AG04449 (cell line): ENCODE measurements around the gene HOXC9.

Experiments
- CTCF ChIA-PET: fragments of 350-600 bp; formaldehyde crosslinking; extraction: SDS; loops from one replicate; lab custom pipeline; 2021; ENCODE audit warnings: antibody characterized with exemption; lab: Yijun Ruan, JAX
- POLR2A ChIA-PET: fragments of 400-600, 350-600 bp; formaldehyde crosslinking; extraction: SDS; loops from one replicate; lab custom pipeline; 2020; ENCODE audit warnings: antibody characterized with exemption, inconsistent platforms; lab: Yijun Ruan, JAX
- DNase-seq: peaks from one replicate; pipeline ENCODE4 v3.0.0-alpha.2; 2010; ENCODE audit warnings: low read depth, low spot score
- H3K4me3 ChIP-seq: 2 replicates; pipeline ENCODE4 v1.5.1; 2011; ENCODE audit warnings: low read depth, mild to moderate bottlenecking, control low read depth, low read length
- CTCF ChIP-seq: IDR thresholded peaks from one replicate; pipeline ENCODE4 v1.5.1; 2011; ENCODE audit warnings: mild to moderate bottlenecking, moderate library complexity, low read length, control low read depth, inconsistent platforms; ENCODE audit not compliant: insufficient read depth; ENCODE audit errors: missing control alignments

HOXC9 gene

GRCh38 chr12:53988541-53989226 lies 11.3 kb upstream of the HOXC9 start:
- H3K4me3 ChIP-seq = peak overlapping the region; percentile 96
- DNase-seq = no peak
- CTCF ChIA-PET = interaction anchor here (0.9 to 5.8 kb wide), 21 partner anchors 13 to 391 kb away, joined by 3 to 401 read pairs (median 6); partner anchors contain the start of genes HOXC5, HOXC8, HOXC9 and SMUG1
- TF ChIP-seq CTCF = no peak
- POLR2A ChIA-PET = interaction anchor here (0.5 to 2.9 kb wide), 6 partner anchors 8 to 29 kb away, joined by 3 to 12 read pairs (median 4); partner anchors contain the start of gene HOXC9

GRCh38 chr12:53989227-53990113 lies 10.5 kb upstream of the HOXC9 start:
- ChIA-PET CTCF (interaction anchor here (1.1 to 5.8 kb wide), 18 partner anchors 10 to 244 kb away, joined by 3 to 401 read pairs (median 30); partner anchors contain the start of genes HOXC8, HOXC9 and SMUG1), POLR2A (no interaction called here)
- no peak for DNase-seq
- peak; percentile 46 for TF ChIP-seq CTCF
- peak overlapping the region; percentile 96 for H3K4me3 ChIP-seq

- H3K4me3 ChIP-seq = peak overlapping the region; percentile 96
- ChIA-PET CTCF (interaction anchor here (0.6 to 6.4 kb wide), 23 partner anchors 9 to 389 kb away, joined by 3 to 88 read pairs (median 7); partner anchors contain the start of genes HOXC5, HOXC8 and HOXC9), POLR2A (interaction anchor here (0.5 to 3.8 kb wide), 10 partner anchors 10 to 211 kb away, joined by 3 to 22 read pairs (median 6); partner anchors contain the start of genes HOXC6, HOXC8 and HOXC9)
- TF ChIP-seq CTCF = no peak
- no peak for DNase-seq
Observed at GRCh38 chr12:53990311-53991076, 9.5 kb upstream of the HOXC9 start.

GRCh38 chr12:53991077-53991460 lies 8.9 kb upstream of the HOXC9 start:
- peak overlapping the region; percentile 96 for H3K4me3 ChIP-seq
- DNase-seq = no peak
- POLR2A ChIA-PET = interaction anchor here (0.5 to 3.8 kb wide), 11 partner anchors 10 to 210 kb away, joined by 3 to 22 read pairs (median 5); partner anchors contain the start of genes HOXC6, HOXC8 and HOXC9
- TF ChIP-seq CTCF = no peak
- CTCF ChIA-PET = interaction anchor here (0.6 to 6.4 kb wide), 26 partner anchors 8 to 388 kb away, joined by 3 to 88 read pairs (median 6); partner anchors contain the start of genes HOXC5, HOXC8 and HOXC9

- no peak for DNase-seq
- no peak for TF ChIP-seq CTCF
- peak overlapping the region; percentile 96 for H3K4me3 ChIP-seq
- ChIA-PET CTCF (interaction anchor here (0.6 to 6.4 kb wide), 16 partner anchors 8 to 387 kb away, joined by 3 to 88 read pairs (median 10); partner anchors contain the start of genes HOXC10, HOXC5, HOXC8 and SMUG1), POLR2A (interaction anchor here (0.8 to 3.8 kb wide), 7 partner anchors 7 to 366 kb away, joined by 3 to 22 read pairs (median 5); partner anchors contain the start of genes HOXC10, HOXC8 and HOXC9)
Observed at GRCh38 chr12:53992377-53992889, 7.5 kb upstream of the HOXC9 start.
